GM10266 (cell line): ENCODE results near the gene PJA1.

Experiments used
- DNase-seq: peaks from one replicate; pipeline ENCODE4 v3.0.0; 2012; ENCODE audit errors: extremely low spot score
- CTCF ChIP-seq: IDR thresholded peaks from 2 replicates; pipeline ENCODE4 v1.5.1; 2012; ENCODE audit warnings: mild to moderate bottlenecking, low read depth; ENCODE audit not compliant: control insufficient read depth, insufficient read depth; ENCODE audit errors: missing control alignments

PJA1 gene

DNA sequence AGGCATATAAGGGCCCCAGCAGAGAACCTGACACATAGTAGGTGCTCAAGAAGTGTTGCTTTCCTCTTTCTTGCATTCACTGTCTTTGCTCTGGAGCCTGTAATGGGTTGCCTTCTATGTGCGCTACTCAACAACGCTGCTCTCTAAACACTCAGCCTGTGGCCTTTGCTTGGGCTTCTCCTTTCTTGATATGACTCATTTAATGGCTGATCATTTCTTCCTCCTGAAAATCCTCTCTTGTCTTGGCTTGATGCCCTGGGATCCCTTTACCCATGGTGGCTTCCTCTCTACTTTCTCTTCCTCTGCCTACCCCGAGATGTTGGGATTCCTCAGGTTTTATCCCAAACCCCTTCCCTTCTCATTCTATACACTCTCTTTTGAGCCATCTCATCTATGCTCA is 19.9 kb upstream of the PJA1 start:
- DNase-seq: no peak

GRCh38 chrX:69182818-69183380 is 17.6 kb upstream of the PJA1 start:
- no peak for TF ChIP-seq CTCF
- no peak for DNase-seq

More for the DNA sequence above, 19.9 kb upstream of the PJA1 start:
- TF ChIP-seq CTCF: no peak

DNA sequence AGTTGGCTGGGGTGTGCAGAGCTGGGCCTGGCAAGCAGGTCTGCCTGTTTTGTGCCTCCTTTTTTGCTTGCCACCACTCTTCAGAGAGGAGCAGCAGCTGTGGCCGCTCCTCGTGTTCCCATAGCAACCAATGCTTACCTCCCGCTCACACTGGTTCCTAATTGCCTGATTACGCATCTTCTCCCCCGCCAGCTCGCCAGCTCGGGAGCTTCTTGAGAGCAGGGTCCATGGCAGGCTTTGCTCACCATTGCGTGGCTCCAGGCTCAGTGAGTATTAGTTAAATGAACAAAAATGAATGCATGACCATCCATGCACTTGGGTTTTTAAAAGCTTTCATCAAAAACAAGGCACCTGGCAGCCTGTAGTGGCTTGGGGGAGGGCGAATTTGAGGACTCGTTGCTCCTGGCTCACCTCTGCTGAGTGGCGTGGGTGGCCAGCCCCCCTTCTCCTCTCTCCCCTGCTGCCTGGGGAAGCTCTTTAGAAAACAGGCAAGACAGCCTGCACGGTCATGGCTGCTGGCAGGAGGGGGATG is 14.2 kb upstream of the PJA1 start:
- TF ChIP-seq CTCF: no peak
- no peak for DNase-seq

- no peak for DNase-seq
- TF ChIP-seq CTCF: no peak
Measured at GRCh38 chrX:69178592-69178991, 13.3 kb upstream of the PJA1 start.

DNA sequence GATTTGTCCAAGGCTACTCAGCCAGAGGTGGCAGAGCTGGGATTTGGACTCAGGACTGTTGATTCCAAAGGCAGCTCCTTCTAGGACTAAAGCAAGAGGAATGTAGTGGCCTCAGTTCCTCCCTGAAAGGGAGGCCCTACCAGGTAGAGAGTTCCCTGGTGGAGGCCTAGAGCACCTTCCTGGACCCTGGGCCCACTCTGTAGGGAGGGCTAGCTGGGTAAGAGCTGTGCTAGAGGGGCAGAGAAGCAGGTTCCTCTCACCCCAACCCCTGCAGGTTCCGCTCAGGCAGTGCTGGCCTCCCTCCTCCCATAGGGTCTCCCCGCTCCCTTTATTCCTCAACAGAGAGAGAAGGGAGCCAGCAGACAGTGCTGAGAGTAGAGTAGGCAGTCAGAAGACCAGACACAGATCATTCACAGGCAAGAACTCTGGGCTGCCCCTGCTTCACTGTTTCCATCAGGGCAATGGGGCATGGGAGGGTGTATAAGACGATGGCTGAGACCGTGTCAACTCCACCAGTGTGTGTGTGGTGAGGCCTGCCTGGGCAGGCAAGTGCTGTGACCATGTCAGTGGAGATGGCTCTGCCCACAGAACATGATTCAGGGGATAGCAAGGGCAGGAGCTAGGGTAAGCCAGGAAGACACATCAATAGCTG is 12.4 kb upstream of the PJA1 start:
- TF ChIP-seq CTCF: no peak
- DNase-seq: no peak

- no peak for TF ChIP-seq CTCF
- DNase-seq: no peak
Measured at GRCh38 chrX:69176053-69176452, 10.8 kb upstream of the PJA1 start.

DNA sequence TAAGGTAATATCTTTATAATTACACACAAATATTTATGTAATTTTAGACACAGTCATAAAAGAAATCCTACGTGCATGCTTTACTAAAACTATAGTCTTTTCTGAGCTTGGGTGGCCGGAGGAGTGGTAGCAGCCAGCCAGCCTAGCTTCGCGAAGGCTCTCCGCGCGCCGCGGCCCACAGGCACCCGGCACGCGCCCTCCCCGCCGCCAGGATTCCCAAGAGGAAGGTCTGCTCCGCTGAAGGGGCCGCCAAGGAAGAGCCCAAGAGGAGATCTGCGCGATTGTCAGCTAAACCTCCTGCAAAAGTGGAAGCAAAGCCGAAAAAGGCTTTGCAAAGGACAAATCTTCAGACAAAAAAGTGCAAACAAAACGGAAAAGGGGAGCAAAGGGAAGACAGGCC is 8.7 kb upstream of the PJA1 start:
- no peak for TF ChIP-seq CTCF
- DNase-seq: no peak
